Gastrocnemius medialis (tissue), 4 donors: ENCODE data around the gene IDUA. TPM values are rescaled to one million over a fixed set of nuclear protein-coding genes. Genes with fewer than 3 reads are reported as not detected.

Source experiments
- ATAC-seq, 2 donors: fragments of 150-250 bp; one replicate each; pipeline ENCODE4 v1.9.1; 2016
- DNase-seq, 2 donors: peaks; one replicate each; pipeline ENCODE4 v3.0.0-alpha.2; 2019
- H3K27ac ChIP-seq, 4 donors: fragments of 200-600 bp; sonication (generic); 1 replicate in 1 of 4; 2 replicates in 3 of 4; pipeline ENCODE4 v1.5.1; 2016 to 2018; ENCODE audit warnings: mild to moderate bottlenecking in 2 of 4, moderate library complexity in 1 of 4
- H3K27me3 ChIP-seq, 3 donors: fragments of 200-600 bp; sonication (generic) in 2 of 3; 1 replicate in 1 of 3; 2 replicates in 2 of 3; pipeline versions ENCODE4 v1.5.1 to v1.6.0; 2016 to 2019; ENCODE audit warnings: mild to moderate bottlenecking in 1 of 3, moderate library complexity in 1 of 3
- H3K36me3 ChIP-seq, 2 donors: fragments of 200-600 bp; sonication (generic) in 1 of 2; one replicate each; pipeline ENCODE4 v1.5.1; 2017 to 2018
- H3K4me1 ChIP-seq, 2 donors: fragments of 200-600 bp; sonication (generic) in 1 of 2; one replicate each; pipeline ENCODE4 v1.5.1; 2016 to 2017; ENCODE audit warnings: mild to moderate bottlenecking in 2 of 2
- H3K4me3 ChIP-seq, 4 donors: fragments of 200-600 bp; sonication (generic) in 3 of 4; 1 replicate in 1 of 4; 2 replicates in 3 of 4; pipeline ENCODE4 v1.5.1; 2016 to 2019; ENCODE audit warnings: mild to moderate bottlenecking in 2 of 4
- H3K9me3 ChIP-seq, 3 donors: fragments of 200-600 bp; sonication (generic) in 2 of 3; 1 replicate in 1 of 3; 2 replicates in 2 of 3; pipeline ENCODE4 v1.5.1; 2016 to 2019
- POLR2A ChIP-seq, 2 donors: fragments of 450-650 bp; IDR thresholded peaks; one replicate each; pipeline ENCODE4 v1.6.1; 2017; ENCODE audit warnings: antibody characterized with exemption in 2 of 2, mild to moderate bottlenecking in 2 of 2, moderate library complexity in 2 of 2
- in situ Hi-C, 4 donors: fragments of 200-750 bp; cut with MboI; loops; one replicate each; pipeline versions ENCODE4 v1.15.0 to v1.8.0; 2017; ENCODE audit warnings: low sequenced_read_pairs in 4 of 4
- intact Hi-C: fragments of 100-400 bp; cut with DNase I; formaldehyde crosslinking; loops from one replicate; pipeline ENCODE4 v1.15.1; 2023; ENCODE audit warnings: low total_unique reads
- total RNA-seq, 4 donors: library from RNA; depleted of rRNA; stranded (reverse); fragments of >200 nt; gene quantifications; one replicate each; pipeline versions ENCODE4 v1.1.0 to v1.2.3, GENCODE V29; 2016
- TF ChIP-seq, protein P1 (sequence below), 5 experiments: fragments of 450-650 bp in 3 of 5; fragments of 200-600 bp in 2 of 5; sonication (generic) in 2 of 5; IDR thresholded peaks in 4 of 5; conservative IDR thresholded peaks in 1 of 5; 1 replicate in 4 of 5; 2 replicates in 1 of 5; pipeline ENCODE4 v1.5.1; 2016 to 2019; ENCODE audit warnings: antibody characterized with exemption in 5 of 5, mild to moderate bottlenecking in 3 of 5, moderate library complexity in 3 of 5

Gene IDUA
- total RNA-seq, 4 donors from 2014 or later = 0.12 to 10.8 (median 2.4) TPM

DNA sequence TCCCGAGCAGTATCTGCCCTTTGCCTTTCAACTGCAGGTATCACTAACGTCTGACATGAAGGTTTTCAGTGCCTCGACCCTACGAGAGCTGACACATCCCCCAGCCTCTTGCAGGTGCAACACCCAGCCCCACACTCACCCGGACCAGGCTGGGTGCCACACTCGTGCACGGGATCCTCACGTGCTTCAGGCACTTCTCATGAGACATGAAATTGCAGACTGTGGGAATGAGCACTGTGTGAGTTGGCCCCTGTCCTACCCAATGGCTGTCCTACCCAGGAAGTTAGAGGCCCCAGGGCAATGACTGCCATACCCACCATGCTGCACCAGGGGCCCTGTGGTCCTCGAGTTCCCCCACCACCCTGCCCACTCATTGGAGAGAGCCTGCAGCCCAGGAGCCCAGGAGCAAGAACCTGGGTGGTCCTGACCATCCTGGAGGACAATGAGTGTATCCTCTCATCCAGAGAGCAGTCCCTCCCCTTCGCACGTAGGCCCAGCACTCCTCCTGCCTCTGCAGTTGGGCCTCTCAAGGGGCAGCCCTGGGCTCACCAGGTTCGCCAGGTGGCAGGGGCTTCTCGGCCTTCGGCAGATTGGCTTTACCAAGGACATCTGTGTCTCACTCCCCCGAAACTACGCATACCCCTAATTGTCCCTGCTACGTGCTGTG, 15.9 kb upstream of the IDUA start:
- TF ChIP-seq, protein P1, sequence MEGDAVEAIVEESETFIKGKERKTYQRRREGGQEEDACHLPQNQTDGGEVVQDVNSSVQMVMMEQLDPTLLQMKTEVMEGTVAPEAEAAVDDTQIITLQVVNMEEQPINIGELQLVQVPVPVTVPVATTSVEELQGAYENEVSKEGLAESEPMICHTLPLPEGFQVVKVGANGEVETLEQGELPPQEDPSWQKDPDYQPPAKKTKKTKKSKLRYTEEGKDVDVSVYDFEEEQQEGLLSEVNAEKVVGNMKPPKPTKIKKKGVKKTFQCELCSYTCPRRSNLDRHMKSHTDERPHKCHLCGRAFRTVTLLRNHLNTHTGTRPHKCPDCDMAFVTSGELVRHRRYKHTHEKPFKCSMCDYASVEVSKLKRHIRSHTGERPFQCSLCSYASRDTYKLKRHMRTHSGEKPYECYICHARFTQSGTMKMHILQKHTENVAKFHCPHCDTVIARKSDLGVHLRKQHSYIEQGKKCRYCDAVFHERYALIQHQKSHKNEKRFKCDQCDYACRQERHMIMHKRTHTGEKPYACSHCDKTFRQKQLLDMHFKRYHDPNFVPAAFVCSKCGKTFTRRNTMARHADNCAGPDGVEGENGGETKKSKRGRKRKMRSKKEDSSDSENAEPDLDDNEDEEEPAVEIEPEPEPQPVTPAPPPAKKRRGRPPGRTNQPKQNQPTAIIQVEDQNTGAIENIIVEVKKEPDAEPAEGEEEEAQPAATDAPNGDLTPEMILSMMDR (IDR thresholded peaks at IDR 0.05 in 4 of 5, conservative IDR thresholded peaks at IDR 0.05 in 1 of 5) = no peak
- TF ChIP-seq POLR2A (IDR thresholded peaks at IDR 0.05) = no peak
- ATAC-seq = no peak
- H3K4me1 ChIP-seq = peaks cover 15 to 16% of the 10 kb centered on the region in 2 donors
- H3K27me3 ChIP-seq = no peaks in the 10 kb centered on the region
- no peak overlapping the region for H3K27ac ChIP-seq
- no peak for DNase-seq
- H3K9me3 ChIP-seq = no peaks in the 10 kb centered on the region
- intact Hi-C loops = no loop called here
- H3K4me3 ChIP-seq = no peak overlapping the region
- in situ Hi-C loops = no loop called here
- H3K36me3 ChIP-seq = no peaks in the 10 kb centered on the region

DNA sequence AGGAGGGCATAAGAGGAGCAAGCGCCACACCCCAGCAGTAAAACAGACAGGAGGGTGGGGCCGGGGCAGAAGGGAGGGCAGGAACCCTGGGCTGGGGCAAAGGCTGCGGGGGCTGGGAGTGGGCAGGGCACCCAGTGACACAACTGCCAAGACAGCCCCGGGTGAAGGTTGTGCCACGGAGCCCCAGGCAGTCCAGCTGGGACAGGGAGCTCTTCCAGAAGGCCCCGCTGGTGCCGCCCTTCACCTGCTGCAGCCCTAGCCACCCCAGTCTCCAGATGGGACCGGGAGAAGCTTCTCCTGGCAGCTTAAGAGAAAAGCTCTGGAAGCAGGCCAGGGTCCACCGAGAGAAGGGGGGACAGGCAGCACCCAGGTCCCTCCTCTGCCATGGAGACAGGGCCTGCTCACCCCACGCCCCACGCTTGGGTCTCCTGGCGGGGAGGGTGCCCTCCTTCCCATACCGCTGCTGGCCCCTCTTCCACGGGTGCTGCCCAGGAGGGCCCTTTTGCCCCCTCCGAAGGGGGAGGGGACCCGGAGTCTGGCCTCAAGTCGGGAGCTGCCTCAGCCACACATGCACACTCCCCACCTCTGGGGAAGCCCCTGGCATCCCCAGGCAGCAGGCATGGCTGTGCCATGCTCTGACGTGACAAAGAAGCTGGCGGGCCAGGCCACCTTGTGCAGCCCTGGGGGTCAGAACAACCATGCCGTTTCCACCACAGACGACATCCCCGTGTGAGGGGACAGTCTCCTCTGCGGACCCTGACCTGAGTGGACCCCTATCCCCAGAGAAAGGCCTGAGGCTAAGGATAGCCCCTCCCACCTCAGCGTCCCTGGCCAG, 15.0 kb upstream of the IDUA start:
- Histone ChIP-seq H3K36me3 (no peaks in the 10 kb centered on the region), H3K27ac (no peak overlapping the region), H3K27me3 (no peaks in the 10 kb centered on the region), H3K9me3 (no peaks in the 10 kb centered on the region), H3K4me1 (peaks cover 15 to 16% of the 10 kb centered on the region in 2 donors), H3K4me3 (peak overlapping the region; percentile 73 to 82 (median 79))
- DNase-seq = no peak
- in situ Hi-C loops (no loop called here), intact Hi-C loops (loop anchor here (2.0 kb wide), 1 partner anchor 37 kb away; no protein-coding TSS in a partner anchor)
- no peak for ATAC-seq
- TF ChIP-seq, protein P1 (IDR thresholded peaks at IDR 0.05 in 4 of 5, conservative IDR thresholded peaks at IDR 0.05 in 1 of 5) = no peak
- TF ChIP-seq POLR2A (IDR thresholded peaks at IDR 0.05) = no peak

DNA sequence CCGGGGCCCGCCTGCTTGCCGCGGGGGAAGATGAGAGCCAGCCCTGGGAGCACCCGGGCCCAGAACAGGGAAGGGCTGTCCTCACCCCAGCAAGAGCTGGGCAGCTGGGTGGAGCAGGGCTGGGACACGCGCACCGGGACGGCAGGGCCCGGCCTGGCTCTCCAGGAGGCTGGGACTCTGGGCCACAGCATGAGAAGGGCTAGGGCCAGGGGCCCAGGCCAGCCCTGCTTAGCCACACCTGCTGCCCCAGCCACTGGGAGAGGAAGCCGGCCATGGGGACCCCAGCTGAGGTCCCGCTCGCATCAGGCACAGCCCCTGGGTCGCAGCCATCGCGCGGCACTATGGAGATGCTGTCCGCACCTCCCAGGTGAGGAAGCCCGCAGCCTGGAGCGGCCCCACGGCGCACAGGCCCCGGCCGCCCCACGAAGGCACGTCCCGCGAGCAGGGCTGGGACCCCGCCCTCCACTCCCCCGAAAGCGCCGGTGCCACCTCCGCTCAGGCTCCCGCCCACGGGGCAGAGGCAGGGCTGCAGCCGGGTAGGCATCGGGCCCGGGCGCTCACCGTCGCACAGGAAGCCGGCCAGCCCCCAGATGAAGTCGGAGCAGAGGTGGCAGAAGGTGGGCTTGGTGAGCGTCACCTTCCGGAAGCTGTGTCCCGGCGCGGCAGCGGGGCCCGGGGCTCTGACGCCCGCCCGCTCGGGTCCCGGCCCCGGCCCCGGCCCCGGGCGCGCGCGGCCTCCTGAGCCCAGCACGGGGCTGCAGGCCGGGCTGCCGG, 14.0 kb upstream of the IDUA start:
- peak; percentile 54 to 58 for ATAC-seq
- TF ChIP-seq POLR2A (IDR thresholded peaks at IDR 0.05) = no peak
- TF ChIP-seq, protein P1 (IDR thresholded peaks at IDR 0.05 in 4 of 5, conservative IDR thresholded peaks at IDR 0.05 in 1 of 5) = no peak
- H3K27ac ChIP-seq = no peak overlapping the region
- no peaks in the 10 kb centered on the region for H3K36me3 ChIP-seq
- no peaks in the 10 kb centered on the region for H3K27me3 ChIP-seq
- in situ Hi-C loops = no loop called here
- intact Hi-C loops = loop anchor here (1.0 to 2.0 kb wide), 2 partner anchors 36 to 41 kb away; partner anchors contain the start of genes GAK and TMEM175
- H3K9me3 ChIP-seq = no peaks in the 10 kb centered on the region
- DNase-seq = no peak
- H3K4me1 ChIP-seq = peaks cover 15 to 16% of the 10 kb centered on the region in 2 donors
- H3K4me3 ChIP-seq = peak overlapping the region; percentile 73 to 82 (median 79)

DNA sequence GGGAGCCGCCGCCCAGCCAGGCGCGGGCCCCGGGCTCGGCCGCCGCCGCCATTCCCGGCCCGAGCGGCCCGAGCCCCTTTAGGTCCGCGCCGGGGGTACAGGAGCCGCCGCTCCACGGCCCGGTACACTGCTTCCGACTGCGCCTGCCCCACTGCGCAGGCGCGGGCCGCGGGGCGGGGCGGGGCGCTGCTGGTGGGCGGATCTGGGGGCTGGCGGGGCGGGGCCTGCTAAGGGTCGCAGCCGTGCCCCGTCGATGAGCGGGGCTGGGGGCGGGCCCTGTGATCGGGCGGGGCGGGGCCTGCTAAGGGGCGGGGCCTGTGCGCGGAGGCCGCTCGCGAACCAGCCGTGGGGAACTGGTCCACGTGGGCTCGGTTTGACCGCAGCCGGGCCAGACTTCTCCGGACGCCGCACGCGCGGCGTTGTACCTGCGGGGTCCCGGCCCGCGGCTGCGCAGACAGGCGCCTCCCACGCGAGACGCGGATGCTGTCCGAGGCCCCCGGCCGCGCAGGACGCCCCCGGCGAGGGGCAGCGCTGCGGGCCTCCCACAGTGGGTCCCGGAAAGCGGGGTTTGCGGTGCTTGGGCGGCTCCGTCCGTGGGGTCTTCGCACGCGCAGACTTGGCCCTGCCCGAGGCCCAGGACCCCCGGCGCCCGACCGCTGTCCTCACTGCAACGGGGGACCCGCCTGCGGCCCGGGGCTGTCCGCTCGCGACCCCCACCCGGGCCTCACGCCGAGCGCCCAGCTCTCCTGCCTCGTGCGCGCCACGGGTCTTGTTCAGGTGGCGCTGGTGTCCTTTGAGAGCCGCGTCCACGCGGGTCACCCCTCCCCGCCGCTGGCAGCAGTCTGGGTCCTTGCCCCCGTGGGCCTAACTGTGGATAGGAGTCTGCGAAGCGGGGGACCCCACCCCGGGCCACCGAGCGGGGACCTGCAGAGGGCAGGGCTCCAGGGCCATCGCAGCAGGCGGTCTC, 13.1 kb upstream of the IDUA start, which contains the start of gene DGKQ:
DGKQ (minus strand) TSS at position 139 of the 967 bp plus-strand sequence; CDS start at position 52, 87 bp downstream.
- TF ChIP-seq POLR2A (IDR thresholded peaks at IDR 0.05) = peak in 1 of 2 donors; percentile 29
- TF ChIP-seq, protein P1 (IDR thresholded peaks at IDR 0.05 in 4 of 5, conservative IDR thresholded peaks at IDR 0.05 in 1 of 5) = no peak
- H3K27ac ChIP-seq = no peak within 1 kb of the TSS
- H3K9me3 ChIP-seq = no peaks in the 10 kb centered on the region
- ATAC-seq (peak; percentile 93 to 96), DNase-seq (peak; percentile 79 to 85)
- peak within 1 kb of the TSS; percentile 73 to 82 (median 79) for H3K4me3 ChIP-seq
- no peaks in the 10 kb centered on the region for H3K27me3 ChIP-seq
- intact Hi-C loops (loop anchor here (1.0 to 2.0 kb wide), 2 partner anchors 35 to 41 kb away; partner anchors contain the start of genes GAK and TMEM175), in situ Hi-C loops (no loop called here)
- H3K36me3 ChIP-seq = no peaks in the 10 kb centered on the region
- H3K4me1 ChIP-seq = peaks cover 15 to 16% of the 10 kb centered on the region in 2 donors
